GM12892 (cell line): Measurements from ENCODE around the gene MBTPS2.

Source experiments
- POLR2A ChIP-seq: IDR thresholded peaks from 2 replicates; pipeline ENCODE4 v1.6.1; 2011; ENCODE audit warnings: low read depth, low read length, control low read depth
- POLR2AphosphoS5 ChIP-seq: IDR thresholded peaks from 2 replicates; pipeline ENCODE4 v1.6.1; 2011; ENCODE audit warnings: low read depth, low read length, control low read depth
- TAF1 ChIP-seq: IDR thresholded peaks from 2 replicates; pipeline ENCODE4 v1.6.1; 2011; ENCODE audit warnings: low read depth, mild to moderate bottlenecking, control low read depth, low read length, borderline replicate concordance

DNA sequence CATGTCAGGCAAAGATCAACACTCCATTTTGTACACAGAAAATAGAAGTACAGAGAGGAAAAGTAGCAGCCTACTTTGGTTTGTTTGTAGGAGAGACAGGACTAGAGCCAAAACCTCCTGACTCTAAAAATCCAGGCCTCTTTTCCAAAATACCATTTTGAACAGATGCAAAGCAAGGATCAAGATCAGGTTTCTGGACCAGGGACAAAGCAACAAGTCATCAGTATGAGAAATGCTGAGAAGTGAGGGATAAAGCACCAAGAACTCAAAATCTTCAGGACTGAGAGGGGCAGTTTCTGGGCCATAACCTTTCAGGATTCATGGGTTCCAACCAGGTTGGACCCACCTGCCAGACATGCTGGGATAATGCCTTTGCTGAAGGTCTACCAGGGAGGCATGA lies 36.6 kb upstream of the MBTPS2 start:
- TF ChIP-seq POLR2AphosphoS5, result no peak
- TF ChIP-seq POLR2A, result no peak
- no peak for TF ChIP-seq TAF1
